Endothelial cell of umbilical vein (primary cell): ENCODE measurements around the gene PDPK1. TPM values are rescaled to one million over a fixed set of nuclear protein-coding genes. Genes with fewer than 3 reads are reported as not detected.
"Not testable (repeated sequence)": the region's sequence is repeated elsewhere in the genome, so short reads cannot be mapped to it uniquely, and the experiment has no call there.

Experiments
- BruUV-seq: library from RNA; stranded (reverse); fragments of 400-500 nt; replicated peaks from 2 replicates; lab custom pipeline; 2021; lab: Mats Ljungman, UMichigan
- CTCF ChIA-PET: fragments of 300-600, 350-600 bp; sonication (Branson Sonifier 250); formaldehyde crosslinking; loops from one replicate; lab custom pipeline; 2021; ENCODE audit warnings: antibody characterized with exemption, inconsistent platforms; lab: Charles Lee
- POLR2A ChIA-PET: fragments of 300-600, 350-600 bp; sonication (Branson Sonifier 250); formaldehyde crosslinking; loops from one replicate; lab custom pipeline; 2021; ENCODE audit warnings: antibody characterized with exemption, inconsistent platforms; lab: Charles Lee
- DNase-seq: peaks from one replicate; pipeline ENCODE4 v3.0.0-alpha.2; 2011; ENCODE audit warnings: low read depth, low spot score
- FAIRE-seq: peaks from 2 replicates; lab custom pipeline; 2011; peaks lifted over from hg19 to GRCh38; lab: Jason Lieb, UNC
- H2AFZ ChIP-seq: 2 replicates; pipeline ENCODE4 v1.6.0; 2012; ENCODE audit warnings: low read depth, low read length, control low read depth, inconsistent platforms
- H3K27ac ChIP-seq: 2 replicates; pipeline ENCODE4 v1.5.1; 2011; ENCODE audit warnings: low read depth, mild to moderate bottlenecking, control low read depth, low read length, moderate library complexity; ENCODE audit not compliant: insufficient read depth
- H3K27me3 ChIP-seq, 2 experiments: 2 replicates each; pipeline versions ENCODE4 v1.6.0 to v1.6.1; 2011; ENCODE audit warnings: low read length in 2 of 2, mixed read lengths in 1 of 2; ENCODE audit not compliant: control insufficient read depth in 2 of 2, insufficient read depth in 2 of 2
- H3K36me3 ChIP-seq, 2 experiments: 2 replicates in 1 of 2; 3 replicates in 1 of 2; pipeline ENCODE4 v1.5.1; 2011; ENCODE audit warnings: low read length in 2 of 2, mild to moderate bottlenecking in 1 of 2, moderate library complexity in 1 of 2; ENCODE audit not compliant: control insufficient read depth in 2 of 2, insufficient read depth in 2 of 2; ENCODE audit errors: extremely low read depth in 1 of 2
- H3K4me1 ChIP-seq: 3 replicates; pipeline ENCODE4 v1.5.1; 2011; ENCODE audit warnings: mild to moderate bottlenecking, low read length; ENCODE audit not compliant: control insufficient read depth, insufficient read depth; ENCODE audit errors: extremely low read depth
- H3K4me2 ChIP-seq: 2 replicates; pipeline ENCODE4 v1.6.1; 2011; ENCODE audit warnings: low read length, control low read depth, mixed read lengths; ENCODE audit not compliant: insufficient read depth
- H3K4me3 ChIP-seq, 3 experiments: fragments of 200-600 bp in 1 of 3; sonication (generic), shearing (Covaris generic) in 1 of 3; replicated peaks in 1 of 3; 2 replicates each; pipeline ENCODE4 v1.5.1; 2011 to 2016; ENCODE audit warnings: control low read depth in 3 of 3, low read length in 3 of 3, mild to moderate bottlenecking in 2 of 3, inconsistent platforms in 1 of 3, low read depth in 1 of 3, moderate library complexity in 1 of 3; ENCODE audit not compliant: insufficient read depth in 1 of 3
- H3K79me2 ChIP-seq: 2 replicates; pipeline ENCODE4 v1.6.0; 2012; ENCODE audit warnings: low read length, inconsistent platforms; ENCODE audit not compliant: control insufficient read depth, insufficient read depth
- H3K9ac ChIP-seq: replicated peaks from 2 replicates; pipeline ENCODE3; 2011; ENCODE audit warnings: low read length, control low read depth; ENCODE audit not compliant: insufficient read depth; ENCODE audit errors: extremely low read depth
- H3K9me1 ChIP-seq: replicated peaks from 3 replicates; pipeline ENCODE4 v1.6.0; 2011; ENCODE audit warnings: mild to moderate bottlenecking, low read length; ENCODE audit not compliant: control insufficient read depth, insufficient read depth; ENCODE audit errors: extremely low read depth
- H3K9me3 ChIP-seq: replicated peaks from 2 replicates; pipeline ENCODE4 v1.5.1; 2012; ENCODE audit warnings: low read length, inconsistent platforms; ENCODE audit not compliant: control insufficient read depth, insufficient read depth
- H4K20me1 ChIP-seq: replicated peaks from 2 replicates; pipeline ENCODE3; 2011; ENCODE audit warnings: mild to moderate bottlenecking, low read length; ENCODE audit not compliant: control insufficient read depth, insufficient read depth; ENCODE audit errors: extremely low read depth
- dilution Hi-C: fragments of 300-500 bp; cut with MboI; formaldehyde crosslinking; loops from one replicate; pipeline ENCODE4 v1.15.0; 2019; ENCODE audit warnings: low sequenced_read_pairs; ENCODE audit not compliant: extremely low pct_ligation_motif_present
- intact Hi-C: fragments of 100-400 bp; cut with micrococcal nuclease; formaldehyde crosslinking; loops from one replicate; pipeline ENCODE4 v1.10.0; 2022
- polyA plus RNA-seq, 4 experiments: library from polyadenylated mRNA; depleted of rRNA in 3 of 4; stranded (reverse) in 3 of 4; unstranded in 1 of 4; fragments of >200 nt; gene quantifications; 2 replicates each; pipeline versions ENCODE4 v1.2.1 to v1.2.3, GENCODE V29; 2011 to 2012; ENCODE audit warnings: missing spikeins in 1 of 4
- total RNA-seq: library from RNA; stranded (reverse); gene quantifications from 2 replicates; pipeline ENCODE4 v1.2.3, GENCODE V29; 2021

Gene PDPK1
- total and polyA plus RNA-seq, 2 donors (not counting 3 experiments of a cell fraction or from before 2014, with no cell fraction given), result 22.4 to 37.3 TPM

- POLR2A ChIA-PET, H3K4me2 ChIP-seq, H3K9me3 ChIP-seq, H3K36me3 ChIP-seq, intact Hi-C loops, H3K79me2 ChIP-seq, H3K4me3 ChIP-seq, DNase-seq, H3K27me3 ChIP-seq, H3K9me1 ChIP-seq, FAIRE-seq, H3K9ac ChIP-seq, CTCF ChIA-PET, H3K27ac ChIP-seq, H4K20me1 ChIP-seq, dilution Hi-C loops, H3K4me1 ChIP-seq, BruUV-seq, H2AFZ ChIP-seq: not testable (repeated sequence)
Observed at GRCh38 chr16:2631203-2631602, 93.4 kb downstream of the PDPK1 start.

DNA sequence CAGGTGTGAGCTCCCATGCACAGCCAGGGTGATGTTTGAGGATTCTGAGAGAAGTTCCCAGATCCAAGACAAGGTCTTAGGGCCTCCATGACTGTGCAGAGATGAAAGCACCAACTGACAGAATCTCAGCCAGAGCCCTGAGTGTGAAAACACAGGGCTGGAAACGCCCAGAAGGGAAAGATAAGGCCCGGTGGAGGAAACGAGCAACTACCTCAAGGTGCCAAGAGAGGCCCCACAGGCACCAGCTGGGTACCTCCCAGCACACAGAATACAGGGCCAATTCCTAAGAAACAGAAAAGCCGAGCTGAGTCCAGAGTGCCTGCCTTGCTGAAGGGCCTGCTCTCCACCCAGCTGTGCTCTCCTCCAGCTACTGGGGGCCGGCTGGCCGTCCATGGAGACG is 94.5 kb downstream of the PDPK1 start:
- H3K27me3 ChIP-seq, H2AFZ ChIP-seq, H3K36me3 ChIP-seq, CTCF ChIA-PET, H4K20me1 ChIP-seq, H3K9me3 ChIP-seq, dilution Hi-C loops, H3K27ac ChIP-seq, H3K4me3 ChIP-seq, BruUV-seq, POLR2A ChIA-PET, intact Hi-C loops, H3K4me1 ChIP-seq, FAIRE-seq, H3K9me1 ChIP-seq, H3K79me2 ChIP-seq, DNase-seq, H3K9ac ChIP-seq, H3K4me2 ChIP-seq: not testable (repeated sequence)
